IMR-90 (cell line): ENCODE results near the gene DBP. TPM values are rescaled to one million over a fixed set of nuclear protein-coding genes. Genes with fewer than 3 reads are reported as not detected.

Experiments
- ATAC-seq: fragments of 200-7000 bp; cut with Tn5 transposase; 2 replicates; pipeline ENCODE4 v1.9.1; 2020; ENCODE audit warnings: low read depth, mild to moderate bottlenecking, moderate library complexity
- BruUV-seq: library from RNA; stranded (reverse); fragments of 400-500 nt; replicated peaks from 2 replicates; lab custom pipeline; 2021; lab: Mats Ljungman, UMichigan
- CTCF ChIA-PET: fragments of 300-600 bp; formaldehyde crosslinking; extraction: SDS; loops from one replicate; lab custom pipeline; 2021; ENCODE audit warnings: antibody characterized with exemption; lab: Yijun Ruan, JAX
- POLR2A ChIA-PET: fragments of 300-600 bp; sonication (Branson Sonifier 250); formaldehyde crosslinking; loops from one replicate; lab custom pipeline; 2022; ENCODE audit warnings: antibody characterized with exemption; ENCODE audit not compliant: unreplicated experiment; lab: Charles Lee
- DNase-seq: peaks from one replicate; pipeline ENCODE4 v3.0.0; 2013
- H2AFZ ChIP-seq: replicated peaks from 2 replicates; pipeline ENCODE3; 2013; ENCODE audit warnings: low read length, mild to moderate bottlenecking; ENCODE audit not compliant: poor library complexity
- H2AK5ac ChIP-seq: 2 replicates; pipeline ENCODE4 v1.6.1; 2013; ENCODE audit warnings: low read depth, low read length, inconsistent platforms
- H2AK9ac ChIP-seq: replicated peaks from 2 replicates; pipeline ENCODE3; 2013; ENCODE audit warnings: mild to moderate bottlenecking, low read depth, low read length, moderate library complexity; ENCODE audit not compliant: poor library complexity
- H2BK120ac ChIP-seq: 2 replicates; pipeline ENCODE4 v1.6.1; 2013; ENCODE audit warnings: low read depth, low read length, inconsistent platforms
- H2BK15ac ChIP-seq: 3 replicates; pipeline ENCODE4 v1.6.1; 2013; ENCODE audit warnings: low read depth, low read length, inconsistent platforms
- H2BK20ac ChIP-seq: 2 replicates; pipeline ENCODE4 v1.6.1; 2013; ENCODE audit warnings: low read depth, mild to moderate bottlenecking, inconsistent platforms, low read length, moderate library complexity
- H2BK5ac ChIP-seq: 2 replicates; pipeline ENCODE4 v1.6.1; 2013; ENCODE audit warnings: mild to moderate bottlenecking, low read depth, low read length, inconsistent platforms; ENCODE audit not compliant: poor library complexity, severe bottlenecking
- H3K14ac ChIP-seq: replicated peaks from 2 replicates; pipeline ENCODE4 v1.6.1; 2013; ENCODE audit warnings: low read depth, low read length, inconsistent platforms
- H3K18ac ChIP-seq: 2 replicates; pipeline ENCODE4 v1.6.1; 2013; ENCODE audit warnings: low read depth, low read length, control low read depth
- H3K23ac ChIP-seq: 2 replicates; pipeline ENCODE4 v1.6.1; 2013; ENCODE audit warnings: low read depth, low read length, inconsistent platforms
- H3K27ac ChIP-seq: 2 replicates; pipeline ENCODE4 v1.5.1; 2013; ENCODE audit warnings: mild to moderate bottlenecking, control low read depth, low read length; ENCODE audit not compliant: insufficient read depth
- H3K27me3 ChIP-seq: 2 replicates; pipeline ENCODE4 v1.6.1; 2013; ENCODE audit warnings: low read length; ENCODE audit not compliant: control insufficient read depth, insufficient read depth
- H3K36me3 ChIP-seq: 2 replicates; pipeline ENCODE4 v1.6.1; 2013; ENCODE audit warnings: low read length, mixed read lengths; ENCODE audit not compliant: control insufficient read depth, insufficient read depth
- H3K4ac ChIP-seq: 2 replicates; pipeline ENCODE4 v1.6.1; 2013; ENCODE audit warnings: low read depth, low read length, inconsistent platforms
- H3K4me1 ChIP-seq: 2 replicates; pipeline ENCODE4 v1.6.1; 2013; ENCODE audit warnings: low read length, mixed read lengths; ENCODE audit not compliant: control insufficient read depth, insufficient read depth
- H3K4me2 ChIP-seq: 2 replicates; pipeline ENCODE4 v1.6.1; 2013; ENCODE audit warnings: low read depth, mild to moderate bottlenecking, control low read depth, low read length, moderate library complexity
- H3K4me3 ChIP-seq: 2 replicates; pipeline ENCODE4 v1.5.1; 2013; ENCODE audit warnings: low read depth, mild to moderate bottlenecking, control low read depth, low read length, moderate library complexity; ENCODE audit not compliant: insufficient read depth
- H3K56ac ChIP-seq: 2 replicates; pipeline ENCODE4 v1.6.1; 2013; ENCODE audit warnings: low read length, inconsistent platforms; ENCODE audit not compliant: insufficient read depth; ENCODE audit errors: extremely low read depth
- H3K79me1 ChIP-seq, 2 experiments: 2 replicates each; pipeline ENCODE4 v1.6.1; 2013; ENCODE audit warnings: low read length in 2 of 2, inconsistent platforms in 1 of 2, low read depth in 1 of 2
- H3K9ac ChIP-seq: 2 replicates; pipeline ENCODE4 v1.6.1; 2013; ENCODE audit warnings: low read depth, low read length, control low read depth
- H3K9me1 ChIP-seq: 2 replicates; pipeline ENCODE4 v1.6.1; 2013; ENCODE audit warnings: low read length, inconsistent platforms; ENCODE audit not compliant: insufficient read depth
- H3K9me3 ChIP-seq: 2 replicates; pipeline ENCODE4 v1.6.1; 2013; ENCODE audit warnings: low read length; ENCODE audit not compliant: control insufficient read depth, insufficient read depth
- H4K20me1 ChIP-seq: 2 replicates; pipeline ENCODE4 v1.6.1; 2013; ENCODE audit warnings: low read length, inconsistent platforms; ENCODE audit not compliant: insufficient read depth
- H4K5ac ChIP-seq: 2 replicates; pipeline ENCODE4 v1.6.1; 2013; ENCODE audit warnings: mild to moderate bottlenecking, low read depth, low read length, control low read depth
- H4K8ac ChIP-seq, 2 experiments: 2 replicates each; pipeline ENCODE4 v1.6.1; 2013; ENCODE audit warnings: low read depth in 2 of 2, low read length in 2 of 2, control low read depth in 1 of 2, inconsistent platforms in 1 of 2
- H4K91ac ChIP-seq: 2 replicates; pipeline ENCODE4 v1.6.1; 2013; ENCODE audit warnings: low read depth, low read length, inconsistent platforms; ENCODE audit not compliant: insufficient read depth
- MAFK ChIP-seq: IDR thresholded peaks from 2 replicates; pipeline ENCODE4 v1.6.1; 2012; ENCODE audit warnings: low read depth, low read length, improper control_type of control experiment
- SMC3 ChIP-seq: fragments of 150-350 bp; IDR thresholded peaks from 2 replicates; pipeline ENCODE4 v1.6.1; 2016; ENCODE audit warnings: low read depth, mild to moderate bottlenecking, antibody characterized with exemption, low read length, moderate library complexity
- WGBS, 2 experiments: methylation state at CpG; one replicate each; pipeline versions ENCODE4 v1.1.5 to v1.1.7; 2013; ENCODE audit warnings: missing lambda C conversion rate in 2 of 2; ENCODE audit not compliant: insufficient read length in 1 of 2; ENCODE audit errors: extremely low coverage in 2 of 2; 5-methylcytosine and 5-hydroxymethylcytosine counted together
- dilution Hi-C: fragments of 300-500 bp; cut with HindIII; formaldehyde crosslinking; loops from one replicate; pipeline ENCODE4 v1.14.3; 2018; ENCODE audit warnings: low sequenced_read_pairs; ENCODE audit not compliant: unreplicated experiment
- in situ Hi-C: fragments of 300-500 bp; cut with MboI; formaldehyde crosslinking; loops from 3 replicates; pipeline ENCODE4 v1.14.3; 2019; ENCODE audit warnings: low sequenced_read_pairs, inconsistent platforms, mixed read lengths
- intact Hi-C: fragments of 100-400 bp; cut with micrococcal nuclease; formaldehyde crosslinking; loops from 2 replicates; pipeline ENCODE4 v1.10.0; 2022
- polyA plus RNA-seq, 3 experiments: library from polyadenylated mRNA; depleted of rRNA; stranded (reverse); fragments of >200 nt; gene quantifications; 2 replicates each; pipeline ENCODE4 v1.2.3, GENCODE V29; 2012; ENCODE audit warnings: low replicate concordance in 1 of 3
- total RNA-seq: library from RNA; depleted of rRNA; stranded (reverse); fragments of >200 nt; gene quantifications from 2 replicates; pipeline ENCODE4 v1.2.3, GENCODE V29; 2012

Gene DBP
- total and polyA plus RNA-seq, 2 of the 4 experiments (the other 2 are of a cell fraction), result 3.0 to 3.6 TPM

DNA sequence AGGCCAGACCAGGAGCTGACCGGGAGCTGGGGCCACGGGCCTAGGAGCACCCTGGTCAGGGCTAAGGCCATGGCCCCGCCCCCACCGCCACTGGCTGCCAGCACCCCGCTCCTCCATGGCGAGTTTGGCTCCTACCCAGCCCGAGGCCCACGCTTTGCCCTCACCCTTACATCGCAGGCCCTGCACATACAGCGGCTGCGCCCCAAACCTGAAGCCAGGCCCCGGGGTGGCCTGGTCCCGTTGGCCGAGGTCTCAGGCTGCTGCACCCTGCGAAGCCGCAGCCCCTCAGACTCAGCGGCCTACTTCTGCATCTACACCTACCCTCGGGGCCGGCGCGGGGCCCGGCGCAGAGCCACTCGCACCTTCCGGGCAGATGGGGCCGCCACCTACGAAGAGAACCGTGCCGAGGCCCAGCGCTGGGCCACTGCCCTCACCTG, 11.3 kb downstream of the DBP start:
- Histone ChIP-seq H4K91ac (no peak overlapping the region), H4K20me1 (no peaks in the 10 kb centered on the region), H2BK20ac (no peak overlapping the region), H3K4ac (no peak overlapping the region), H3K79me1 (peaks cover 4 to 24% of the 10 kb centered on the region in 2 experiments; a peak in 3 of 4 replicates), H3K14ac (no peak overlapping the region), H3K9ac (no peak overlapping the region), H3K36me3 (peaks cover 6% of the 10 kb centered on the region; the same call in 1 of the 2 replicates), H3K18ac (no peak overlapping the region), H4K5ac (no peak overlapping the region), H2BK120ac (no peak overlapping the region), H2AFZ (no peak overlapping the region), H2BK15ac (no peak overlapping the region), H3K4me2 (no peak overlapping the region), H3K27me3 (no peaks in the 10 kb centered on the region), H3K27ac (no peak overlapping the region), H2AK5ac (no peak overlapping the region), H2AK9ac (no peak overlapping the region), H3K23ac (no peak overlapping the region), H3K9me1 (no peaks in the 10 kb centered on the region; the same call in 1 of the 2 replicates), H4K8ac (no peak overlapping the region), H3K4me3 (no peak overlapping the region), H3K9me3 (no peaks in the 10 kb centered on the region), H2BK5ac (no peak overlapping the region), H3K56ac (no peak overlapping the region), H3K4me1 (peaks cover 16% of the 10 kb centered on the region)
- no TSS peak for BruUV-seq
- ChIA-PET CTCF (no interaction called here), POLR2A (no interaction called here)
- DNase-seq (no peak), ATAC-seq (no peak)
- in situ Hi-C loops (no loop called here), intact Hi-C loops (no loop called here), dilution Hi-C loops (no loop called here)
- TF ChIP-seq SMC3 (no peak), MAFK (no peak)
- WGBS, 2 experiments, result 95% methylated on average over 16 of the region's 30 CpGs; no CpG with 5 or more reads in 1 of the 2 experiments
